K562 (cell line): ENCODE results near the gene CRYBG1. TPM values are rescaled to one million over a fixed set of nuclear protein-coding genes. Genes with fewer than 3 reads are reported as not detected.

Source experiments
- ATAC-seq: fragments of 200-7000 bp; cut with Tn5 transposase; 3 replicates; pipeline ENCODE4 v1.9.1; 2020; ENCODE audit warnings: moderate library complexity
- Bru-seq: library from RNA; stranded (reverse); fragments of 400-500 nt; gene quantifications from one replicate; lab custom pipeline; 2021; lab: Mats Ljungman, UMichigan
- BruChase-seq, 2 experiments: library from RNA; stranded (reverse); fragments of 400-500 nt; gene quantifications; one replicate each; lab custom pipeline; 2021; lab: Mats Ljungman, UMichigan
- BruUV-seq: library from RNA; stranded (reverse); fragments of 400-500 nt; replicated peaks from 2 replicates; lab custom pipeline; 2021; lab: Mats Ljungman, UMichigan
- CTCF ChIA-PET: fragments of 300-600 bp; formaldehyde crosslinking; extraction: SDS; loops from one replicate; lab custom pipeline; 2021; ENCODE audit warnings: low intra/inter-chr PET ratio; lab: Yijun Ruan, JAX
- POLR2A ChIA-PET: fragments of 300-600, 350-650 bp; sonication (Branson Sonifier 250); formaldehyde crosslinking; extraction: SDS; loops from one replicate; lab custom pipeline; 2021; ENCODE audit warnings: antibody characterized with exemption, inconsistent platforms; lab: Yijun Ruan, JAX
- DNase-seq, 4 experiments: peaks; one replicate each; pipeline versions ENCODE4 v3.0.0 to v3.0.0-alpha.2; 2011 to 2018; ENCODE audit warnings: low spot score in 3 of 4, mixed read lengths in 3 of 4; ENCODE audit errors: extremely low read depth in 1 of 4
- FAIRE-seq: peaks from 2 replicates; lab custom pipeline; 2011; peaks lifted over from hg19 to GRCh38; lab: Jason Lieb, UNC
- H2AFZ ChIP-seq: 2 replicates; pipeline ENCODE4 v1.6.0; 2011; ENCODE audit warnings: low read depth, low read length, control low read depth, inconsistent platforms
- H3K27ac ChIP-seq: fragments of 200-600 bp; 3 replicates; pipeline ENCODE4 v1.8.0; 2011; ENCODE audit warnings: low read depth, mild to moderate bottlenecking, control low read depth, inconsistent platforms, low read length, moderate library complexity, mixed read lengths; ENCODE audit errors: extremely low read depth
- H3K27me3 ChIP-seq, 2 experiments: fragments of 300-600 bp in 1 of 2; 2 replicates in 1 of 2; 3 replicates in 1 of 2; pipeline versions ENCODE4 v1.6.0 to v1.8.0; 2011; ENCODE audit warnings: inconsistent platforms in 2 of 2, low read length in 2 of 2, mild to moderate bottlenecking in 1 of 2, mixed read lengths in 1 of 2, moderate library complexity in 1 of 2; ENCODE audit not compliant: control insufficient read depth in 2 of 2, insufficient read depth in 2 of 2
- H3K36me3 ChIP-seq: fragments of 300-600 bp; 3 replicates; pipeline ENCODE4 v1.8.0; 2011; ENCODE audit warnings: mild to moderate bottlenecking, low read length, inconsistent platforms; ENCODE audit not compliant: control insufficient read depth, insufficient read depth
- H3K4me1 ChIP-seq, 2 experiments: fragments of 200-600 bp in 1 of 2; replicated peaks in 1 of 2; 2 replicates in 1 of 2; 3 replicates in 1 of 2; pipeline versions ENCODE4 v1.5.1 to v1.8.0; 2011; ENCODE audit warnings: inconsistent platforms in 2 of 2, low read length in 2 of 2, mild to moderate bottlenecking in 1 of 2, mixed read lengths in 1 of 2, moderate library complexity in 1 of 2; ENCODE audit not compliant: control insufficient read depth in 2 of 2, insufficient read depth in 2 of 2
- H3K4me2 ChIP-seq: 2 replicates; pipeline ENCODE4 v1.6.1; 2011; ENCODE audit warnings: low read length, control low read depth, inconsistent platforms, mixed read lengths; ENCODE audit not compliant: insufficient read depth
- H3K4me3 ChIP-seq: fragments of 200-600 bp; sonication (generic), shearing (Covaris generic); 2 replicates; pipeline ENCODE4 v1.5.1; 2016; ENCODE audit warnings: control low read depth, inconsistent platforms
- H3K79me2 ChIP-seq: fragments of 200-600 bp; 3 replicates; pipeline ENCODE4 v1.8.0; 2011; ENCODE audit warnings: low read length, inconsistent platforms; ENCODE audit not compliant: control insufficient read depth, insufficient read depth
- H3K9ac ChIP-seq, 2 experiments: 2 replicates each; pipeline versions ENCODE4 v1.6.0 to v1.6.1; 2011; ENCODE audit warnings: low read depth in 2 of 2, low read length in 2 of 2, control low read depth in 1 of 2, inconsistent platforms in 1 of 2, mild to moderate bottlenecking in 1 of 2, mixed read lengths in 1 of 2; ENCODE audit not compliant: insufficient read depth in 1 of 2
- H3K9me1 ChIP-seq: one replicate; pipeline ENCODE4 v1.6.0; 2011; ENCODE audit warnings: inconsistent platforms, mild to moderate bottlenecking, low read length, moderate library complexity; ENCODE audit not compliant: control insufficient read depth, insufficient read depth
- H3K9me3 ChIP-seq: replicated peaks from 2 replicates; pipeline ENCODE4 v1.5.1; 2011; ENCODE audit warnings: low read depth, low read length, inconsistent platforms; ENCODE audit not compliant: control insufficient read depth, insufficient read depth
- H4K20me1 ChIP-seq: replicated peaks from 2 replicates; pipeline ENCODE4 v1.6.1; 2011; ENCODE audit warnings: low read length, inconsistent platforms, mixed read lengths; ENCODE audit not compliant: control insufficient read depth, insufficient read depth
- KLF1 ChIP-seq: fragments of 450-650 bp; IDR thresholded peaks from 2 replicates; pipeline ENCODE4 v1.6.1; 2016; ENCODE audit warnings: missing genetic modification characterization, missing compliant biosample characterization
- PCBP1 ChIP-seq: fragments of 200-400 bp; formaldehyde crosslinking; IDR thresholded peaks from 2 replicates; pipeline ENCODE4 v1.6.1; 2018; ENCODE audit warnings: mild to moderate bottlenecking, low read depth, low read length; ENCODE audit not compliant: poor library complexity, severe bottlenecking
- PML ChIP-seq: IDR thresholded peaks from 2 replicates; pipeline ENCODE4 v1.6.1; 2012; ENCODE audit warnings: low read length, inconsistent platforms
- SAP30 ChIP-seq: fragments of 200-600 bp; sonication (generic); IDR thresholded peaks from 2 replicates; pipeline ENCODE4 v1.6.1; 2012; ENCODE audit warnings: borderline replicate concordance, low read depth, mild to moderate bottlenecking, moderate library complexity, low read length, control low read depth, inconsistent platforms; ENCODE audit not compliant: insufficient read depth, poor library complexity, severe bottlenecking
- SOX6 ChIP-seq: fragments of 450-650 bp; IDR thresholded peaks from 2 replicates; pipeline ENCODE4 v1.6.1; 2014; ENCODE audit warnings: mild to moderate bottlenecking
- ZBTB40 ChIP-seq, 2 experiments: fragments of 450-650 bp in 1 of 2; sonication (generic) in 1 of 2; formaldehyde crosslinking in 1 of 2; IDR thresholded peaks; 2 replicates each; pipeline versions ENCODE4 v1.7.1 to v1.9.0; 2016 to 2022; ENCODE audit warnings: inconsistent platforms in 1 of 2, mild to moderate bottlenecking in 1 of 2, missing genetic modification reagents in 1 of 2
- ZFP36 ChIP-seq: fragments of 150-350 bp; IDR thresholded peaks from 2 replicates; pipeline ENCODE4 v1.6.1; 2018; ENCODE audit warnings: low read length, low read depth; ENCODE audit not compliant: partially characterized antibody
- WGBS: fragments of 100-300 bp; shearing (Covaris generic); methylation state at CpG from one replicate; pipeline ENCODE4 v1.1.6; 2016; ENCODE audit warnings: low coverage, mixed read lengths; ENCODE audit not compliant: insufficient coverage; ENCODE audit errors: missing lambda C conversion rate; 5-methylcytosine and 5-hydroxymethylcytosine counted together
- in situ Hi-C: fragments of 300-500 bp; cut with MboI; formaldehyde crosslinking; loops from 4 replicates; pipeline ENCODE4 v1.15.0; 2018; ENCODE audit warnings: inconsistent platforms, mixed read lengths
- intact Hi-C: fragments of 100-400 bp; cut with micrococcal nuclease; formaldehyde crosslinking; loops from 2 replicates; pipeline ENCODE4 v1.14.2; 2022
- long read RNA-seq, 3 experiments: library from polyadenylated mRNA in 2 of 3; library from RNA in 1 of 3; unstranded in 2 of 3; stranded (forward) in 1 of 3; transcript quantifications; one replicate each; pipeline ENCODE4 v2.0.0, GENCODE V29; 2019 to 2022
- polyA minus RNA-seq, 3 experiments: library from RNA; depleted of rRNA, polyadenylated mRNA; stranded (reverse); fragments of >200 nt; gene quantifications; 2 replicates each; pipeline ENCODE4 v1.2.3, GENCODE V29; 2011
- polyA plus RNA-seq, 8 experiments: library from polyadenylated mRNA; depleted of rRNA in 4 of 8; stranded (reverse) in 5 of 8; unstranded in 3 of 8; fragments of >200 nt; fragmentation: Nextera tagmentation in 2 of 8; fragmentation: Illumina TruSeq in 1 of 8; extraction: Ambion mirVana in 2 of 8; extraction: Trizol in 1 of 8; gene quantifications; 2 replicates each; pipeline versions ENCODE4 v1.2.1 to v1.2.3, GENCODE V29; 2011 to 2014; ENCODE audit warnings: inconsistent platforms in 1 of 8, missing spikeins in 1 of 8
- total RNA-seq, 7 experiments: library from RNA; depleted of rRNA in 6 of 7; stranded (reverse); fragments of >200 nt in 6 of 7; fragmentation: Illumina TruSeq in 2 of 7; extraction: Trizol in 2 of 7; gene quantifications; 2 replicates each; pipeline versions ENCODE4 v1.2.1 to v1.2.3, GENCODE V29; 2011 to 2021; ENCODE audit warnings: low replicate concordance in 1 of 7

The CRYBG1 gene
- not detected in 2 replicates for total RNA-seq (2011; cell fraction: chromatin; rRNA removed; ENCODE audit: low replicate concordance)
- not detected in 2 replicates for total RNA-seq (2011; cell fraction: nucleolus; rRNA removed)
- 0.08 TPM in 1 of 2 replicates, not detected in the other for total RNA-seq (2011; cell fraction: nucleoplasm; rRNA removed)
- total RNA-seq (2014; rRNA removed) (0.23 and 0.29 TPM in 2 replicates), total RNA-seq (2014; rRNA removed; fragmentation: Illumina TruSeq; extraction: Trizol) (0.13 and 0.22 TPM in 2 replicates), total RNA-seq (2015; rRNA removed; fragmentation: Illumina TruSeq; extraction: Trizol) (0.47 and 0.83 TPM in 2 replicates), total RNA-seq (2021) (0.18 and 0.33 TPM in 2 replicates), polyA plus RNA-seq (2011; rRNA removed) (0.05 and 0.11 TPM in 2 replicates), polyA plus RNA-seq (2014; fragmentation: Illumina TruSeq; extraction: Trizol) (0.10 TPM in 2 replicates), polyA plus RNA-seq (2014; fragmentation: Nextera tagmentation; extraction: Ambion mirVana) (under 1 TPM; 0.07 to 0.08 TPM), polyA plus RNA-seq (2014; rRNA removed) (0.04 and 0.11 TPM in 2 replicates), polyA minus RNA-seq (2011; rRNA and poly(A)+ RNA removed) (0.07 and 0.12 TPM in 2 replicates), Bru-seq, nascent RNA (percentile 9 among the genes with signal in this experiment), BruChase-seq, experiment 1, labeled RNA remaining after a 2-hour chase (percentile 10 among the genes with signal in this experiment), BruChase-seq, experiment 2, labeled RNA remaining after a 6-hour chase (percentile 10 among the genes with signal in this experiment)
- under 0.01 and 0.03 TPM in 2 replicates for polyA plus RNA-seq (2011; cell fraction: cytosol; rRNA removed)
- polyA plus RNA-seq (2011; cell fraction: nucleus; rRNA removed) = 0.03 TPM in 2 replicates
- 0.12 and 0.15 TPM in 2 replicates for polyA plus RNA-seq (2012)
- not detected in 2 replicates for polyA minus RNA-seq (2011; cell fraction: cytosol; rRNA and poly(A)+ RNA removed)
- 0.11 and 0.13 TPM in 2 replicates for polyA minus RNA-seq (2011; cell fraction: nucleus; rRNA and poly(A)+ RNA removed)
- long read RNA-seq, experiment 1 = 0 reads
- long read RNA-seq, experiment 2, partial matches to known transcripts = 1 of 2 reads
- long read RNA-seq, experiment 2, other reads (novel, unspliced or antisense) = 1 of 2 reads
- long read RNA-seq, experiment 3 = 0 reads

- H3K9ac ChIP-seq = peak within 1 kb of the TSS in 1 of 2 experiments; percentile 61; a peak in 2 of 4 replicates
- POLR2A ChIA-PET = no interaction called here
- TF ChIP-seq KLF1 (tag) (0 out of 2 replicates have a peak, but pooled peaks have one; percentile 44), SOX6 (no peak), PCBP1 (peak; percentile 50), ZBTB40 (IDR thresholded peaks at IDR 0.05) (no peak), ZBTB40 (CRISPR knock-in tag; IDR thresholded peaks at IDR 0.05) (no peak), SAP30 (no peak), PML (no peak), ZFP36 (peak; percentile 32)
Measured at GRCh38 chr6:106360410-106360988, at the start of gene CRYBG1. Gene CRYBG1 (plus strand): TSS chr6:106360717. CDS start chr6:106360909, 192 bp downstream.

More at GRCh38 chr6:106360410-106360988, at the start of gene CRYBG1:
- Histone ChIP-seq H3K4me1 (peaks cover 0 to 13% of the 10 kb centered on the region in 2 experiments; a peak in 3 of 5 replicates), H4K20me1 (no peaks in the 10 kb centered on the region), H3K9me1 (no peaks in the 10 kb centered on the region), H3K9me3 (no peaks in the 10 kb centered on the region), H3K36me3 (no peaks in the 10 kb centered on the region), H3K4me2 (peak within 1 kb of the TSS; percentile 65), H3K79me2 (no peaks in the 10 kb centered on the region), H3K27ac (no peak within 1 kb of the TSS), H3K27me3 (peaks cover 7 to 22% of the 10 kb centered on the region in 2 experiments; a peak in 3 of 5 replicates), H3K4me3 (no peak within 1 kb of the TSS; the same call in 1 of the 2 replicates), H2AFZ (peak within 1 kb of the TSS; percentile 66)
- FAIRE-seq = no peak
- peak; percentile 74 to 93 (median 88) for DNase-seq
- in situ Hi-C loops = no loop called here
- ATAC-seq = peak; percentile 99
- CTCF ChIA-PET = interaction anchor here (0.6 to 2.1 kb wide), 3 partner anchors 21 to 84 kb away, joined by 4 to 5 read pairs (median 5); no protein-coding TSS in a partner anchor
- intact Hi-C loops = no loop called here
- WGBS = 16% methylated on average over 37 of the region's 66 CpGs
- BruUV-seq = no TSS peak
